ENCODE data around the gene DNMT1. TPM values are rescaled to one million over a fixed set of nuclear protein-coding genes. Genes with fewer than 3 reads are reported as not detected.
"Not testable (repeated sequence)": the region's sequence is repeated elsewhere in the genome, so short reads cannot be mapped to it uniquely, and the experiment has no call there.

DNMT1 gene
- total RNA-seq, result 10 to 100 TPM; 12.6 to 37.3 (median 24.4) TPM
- long read RNA-seq, partial matches to known transcripts, result 4 of 4 reads
- long read RNA-seq, other reads (novel, unspliced or antisense), result 0 of 4 reads

DNA sequence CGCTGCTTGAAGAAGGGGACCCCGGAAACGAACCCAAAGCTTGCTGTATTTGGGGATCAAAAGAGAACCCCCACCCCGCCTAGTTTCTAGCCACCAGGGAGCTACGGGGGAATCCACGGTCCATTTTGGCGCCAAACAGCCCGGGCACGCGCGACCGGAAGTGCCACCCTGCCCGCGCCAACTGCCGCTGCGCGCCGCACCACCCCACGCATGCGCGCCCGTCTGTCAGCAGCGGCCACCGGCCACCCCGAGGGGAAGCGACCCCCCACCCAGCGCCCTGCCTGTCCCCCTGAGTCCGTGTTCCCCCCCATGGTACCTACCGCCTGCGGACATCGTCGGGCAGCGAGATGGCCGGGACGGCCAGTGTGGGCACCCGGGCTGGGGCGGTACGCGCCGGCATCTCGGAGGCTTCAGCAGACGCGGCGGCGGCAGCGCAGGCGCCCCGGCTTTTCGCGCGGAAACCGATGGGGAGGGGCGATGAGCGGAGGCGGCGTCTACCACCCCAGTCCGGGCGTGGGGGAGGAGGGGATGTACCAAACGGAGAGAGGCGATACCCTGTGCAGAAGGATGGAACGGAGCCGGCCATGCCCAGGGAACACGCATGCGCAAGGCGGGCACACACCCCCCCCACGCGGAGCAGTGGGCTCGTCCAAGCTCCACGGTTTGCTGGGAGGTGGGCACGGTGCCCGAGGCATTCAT, at the start of gene DNMT1:
TSS of gene DNMT1 (minus strand) at position 454 of the 699 bp plus-strand sequence. CDS start at position 400, 54 bp downstream.
- no peaks in the 10 kb centered on the region for H3K9me3 ChIP-seq
- H3K27ac ChIP-seq, result peak within 1 kb of the TSS; percentile 40 to 53 (median 47)
- peak within 1 kb of the TSS; percentile 76 to 78 (median 77) for H3K4me3 ChIP-seq
- DNase-seq (peak; percentile 95 to 96 (median 96)), ATAC-seq (peak; percentile 95 to 98 (median 96))
- TF ChIP-seq POLR2A (IDR thresholded peaks at IDR 0.05), result peak; percentile 78
- TF ChIP-seq, protein P1, sequence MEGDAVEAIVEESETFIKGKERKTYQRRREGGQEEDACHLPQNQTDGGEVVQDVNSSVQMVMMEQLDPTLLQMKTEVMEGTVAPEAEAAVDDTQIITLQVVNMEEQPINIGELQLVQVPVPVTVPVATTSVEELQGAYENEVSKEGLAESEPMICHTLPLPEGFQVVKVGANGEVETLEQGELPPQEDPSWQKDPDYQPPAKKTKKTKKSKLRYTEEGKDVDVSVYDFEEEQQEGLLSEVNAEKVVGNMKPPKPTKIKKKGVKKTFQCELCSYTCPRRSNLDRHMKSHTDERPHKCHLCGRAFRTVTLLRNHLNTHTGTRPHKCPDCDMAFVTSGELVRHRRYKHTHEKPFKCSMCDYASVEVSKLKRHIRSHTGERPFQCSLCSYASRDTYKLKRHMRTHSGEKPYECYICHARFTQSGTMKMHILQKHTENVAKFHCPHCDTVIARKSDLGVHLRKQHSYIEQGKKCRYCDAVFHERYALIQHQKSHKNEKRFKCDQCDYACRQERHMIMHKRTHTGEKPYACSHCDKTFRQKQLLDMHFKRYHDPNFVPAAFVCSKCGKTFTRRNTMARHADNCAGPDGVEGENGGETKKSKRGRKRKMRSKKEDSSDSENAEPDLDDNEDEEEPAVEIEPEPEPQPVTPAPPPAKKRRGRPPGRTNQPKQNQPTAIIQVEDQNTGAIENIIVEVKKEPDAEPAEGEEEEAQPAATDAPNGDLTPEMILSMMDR (IDR thresholded peaks at IDR 0.05), result no peak
- intact Hi-C loops (cut with DNase I), result no loop called here
- 0% methylated on average over 7 of the region's 71 CpGs for WGBS (ENCODE audit: insufficient coverage, low coverage, low lambda C conversion rate, missing lambda C conversion rate)
- no peaks in the 10 kb centered on the region for H3K36me3 ChIP-seq
- no peaks in the 10 kb centered on the region for H3K27me3 ChIP-seq
- H3K4me1 ChIP-seq, result peaks cover 0 to 24% (median 5%) of the 10 kb centered on the region in 4 donors

DNA sequence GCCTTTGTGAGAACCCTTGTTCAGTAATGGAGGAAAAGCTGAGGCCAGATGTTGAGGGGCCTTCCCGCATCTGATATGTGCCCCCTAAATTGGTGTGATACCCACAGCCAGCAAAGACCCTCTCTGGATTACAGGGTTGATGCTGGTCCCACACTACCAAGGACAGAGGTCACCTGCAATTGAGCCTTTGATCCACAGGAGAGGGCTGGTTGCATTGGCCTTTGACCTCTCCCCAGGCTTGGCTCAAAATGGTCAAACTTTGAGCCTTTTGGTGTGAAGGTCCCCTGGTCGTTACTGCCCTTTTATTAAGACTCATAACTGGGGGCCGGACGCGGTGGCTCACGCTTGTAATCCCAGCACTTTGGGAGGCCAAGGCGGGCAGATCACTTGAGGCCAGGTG, 48.9 kb upstream of the DNMT1 start:
- no peak for TF ChIP-seq POLR2A (IDR thresholded peaks at IDR 0.05)
- TF ChIP-seq, protein P1 (IDR thresholded peaks at IDR 0.05), result no peak
- Histone ChIP-seq H3K36me3 (no peaks in the 10 kb centered on the region), H3K27me3 (no peaks in the 10 kb centered on the region), H3K9me3 (no peaks in the 10 kb centered on the region), H3K27ac (no peak overlapping the region), H3K4me1 (peaks cover 0 to 28% (median 8%) of the 10 kb centered on the region in 4 donors), H3K4me3 (no peak overlapping the region)
- peak in 1 of 4 donors; percentile 10 for ATAC-seq
- WGBS (ENCODE audit: insufficient coverage, low coverage, low lambda C conversion rate, missing lambda C conversion rate), result 53% methylated on average over 3 of the region's 7 CpGs
- intact Hi-C loops (cut with DNase I), result no loop called here
- DNase-seq, result no peak

DNA sequence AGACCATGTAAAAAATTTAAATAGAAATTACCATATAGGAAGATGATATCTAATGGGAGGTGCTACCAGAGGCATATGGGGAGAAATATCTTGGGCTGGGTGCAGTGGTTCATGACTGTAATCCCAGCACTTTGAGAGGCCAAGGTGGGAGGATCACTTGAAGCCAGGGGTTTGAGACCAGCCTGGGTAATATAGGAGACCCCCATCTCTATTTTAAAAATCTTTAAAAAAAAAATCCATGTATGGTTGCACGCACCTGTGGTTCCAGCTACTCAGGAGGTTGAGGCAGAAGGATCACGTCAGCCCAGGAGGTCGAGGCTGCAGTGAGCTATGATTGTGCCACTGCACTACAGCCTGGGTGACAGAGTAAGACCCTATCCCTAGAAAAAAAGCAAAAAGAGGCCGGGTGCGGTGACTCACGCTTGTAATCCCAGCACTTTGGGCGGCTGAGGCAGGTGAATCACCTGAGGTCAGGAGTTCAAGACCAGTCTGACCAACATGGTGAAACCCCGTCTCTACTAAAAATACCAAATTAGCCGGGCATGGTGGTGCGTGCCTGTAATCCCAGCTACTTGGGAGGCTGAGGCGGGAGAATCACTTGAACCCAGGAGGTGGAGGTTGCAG, 47.2 kb upstream of the DNMT1 start:
- H3K27me3 ChIP-seq; intact Hi-C loops (cut with DNase I); ATAC-seq; H3K36me3 ChIP-seq; DNase-seq; H3K4me3 ChIP-seq; H3K9me3 ChIP-seq: not testable (repeated sequence)
- WGBS (ENCODE audit: insufficient coverage, low coverage, low lambda C conversion rate, missing lambda C conversion rate), result 83% methylated on average over 11 of the region's 11 CpGs
- Histone ChIP-seq H3K27ac (peak overlapping the region in 1 of 3 donors; percentile 33), H3K4me1 (peaks cover 0 to 44% (median 16%) of the 10 kb centered on the region in 4 donors)

DNA sequence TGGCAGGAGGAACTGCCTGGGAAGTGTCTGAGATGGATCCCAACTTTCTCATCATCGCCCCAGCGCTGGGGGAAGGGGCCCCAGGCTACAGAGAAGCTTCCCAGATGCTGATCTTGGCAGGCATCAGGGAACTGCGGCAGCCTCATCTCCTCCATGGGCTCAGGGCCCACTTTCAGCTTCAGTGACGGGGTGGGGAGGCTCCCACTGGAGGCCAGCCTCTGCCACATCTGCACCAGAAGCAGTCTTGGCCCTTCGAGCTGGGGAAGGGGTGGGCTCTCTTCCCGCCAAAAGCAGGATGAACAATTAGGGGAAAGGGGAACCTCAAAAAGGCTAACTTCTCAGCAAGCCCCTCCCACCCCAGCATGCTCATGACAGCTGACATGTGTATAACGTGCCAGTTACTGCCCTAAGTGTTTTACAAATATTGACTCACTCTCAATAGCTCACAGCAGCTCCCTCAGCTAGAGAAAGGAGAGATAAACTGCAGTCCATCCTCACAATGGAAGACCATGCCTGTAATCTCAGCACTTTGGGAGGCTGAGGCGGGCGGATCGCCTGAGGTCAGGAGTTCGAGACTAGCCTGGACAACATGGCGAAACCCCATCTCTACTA, 43.5 kb upstream of the DNMT1 start:
- 49% methylated on average over 12 of the region's 12 CpGs for WGBS (ENCODE audit: insufficient coverage, low coverage, low lambda C conversion rate, missing lambda C conversion rate)
- Histone ChIP-seq H3K27ac (peak overlapping the region; percentile 69 to 90 (median 81)), H3K27me3 (no peaks in the 10 kb centered on the region), H3K4me3 (no peak overlapping the region), H3K36me3 (no peaks in the 10 kb centered on the region), H3K4me1 (peaks cover 0 to 53% (median 21%) of the 10 kb centered on the region in 4 donors), H3K9me3 (no peaks in the 10 kb centered on the region)
- ATAC-seq, result peak; percentile 67 to 76 (median 68)
- TF ChIP-seq, protein P1 (IDR thresholded peaks at IDR 0.05), result no peak
- TF ChIP-seq POLR2A (IDR thresholded peaks at IDR 0.05), result no peak
- intact Hi-C loops (cut with DNase I), result no loop called here
- peak in 2 of 3 donors; percentile 57 to 62 for DNase-seq

Measured in right lobe of liver (tissue), 6 donors.